CD14-positive monocyte (primary cell): Measurements from ENCODE around the gene SEMA4D. TPM values are rescaled to one million over a fixed set of nuclear protein-coding genes. Genes with fewer than 3 reads are reported as not detected.
A peak's percentile ranks its signal among the peaks of the same experiment; 100 is the strongest.

Experiments
- DNase-seq, 3 donors: peaks; one replicate each; pipeline ENCODE4 v3.0.0-alpha.2; 2011 to 2022
- H2AFZ ChIP-seq: 2 replicates; pipeline ENCODE4 v1.6.0; 2012; ENCODE audit warnings: mild to moderate bottlenecking, low read depth, low read length, inconsistent platforms; ENCODE audit not compliant: insufficient read depth, poor library complexity, severe bottlenecking
- H3K27ac ChIP-seq, 2 donors: 1 replicate in 1 of 2; 2 replicates in 1 of 2; pipeline ENCODE4 v1.5.1; 2012 to 2013; ENCODE audit warnings: low read length in 2 of 2, control low read depth in 1 of 2, inconsistent platforms in 1 of 2, low read depth in 1 of 2, mild to moderate bottlenecking in 1 of 2
- H3K27me3 ChIP-seq, 2 donors: one replicate each; pipeline versions ENCODE4 v1.6.0 to v1.6.1; 2011 to 2013; ENCODE audit warnings: low read length in 2 of 2; ENCODE audit not compliant: control insufficient read depth in 2 of 2, insufficient read depth in 2 of 2
- H3K36me3 ChIP-seq, 2 donors: replicated peaks in 1 of 2; 1 replicate in 1 of 2; 2 replicates in 1 of 2; pipeline versions ENCODE4 v1.5.1 to v1.6.1; 2012 to 2013; ENCODE audit warnings: low read length in 2 of 2, control low read depth in 1 of 2, inconsistent platforms in 1 of 2, mild to moderate bottlenecking in 1 of 2; ENCODE audit not compliant: insufficient read depth in 2 of 2, control insufficient read depth in 1 of 2
- H3K4me1 ChIP-seq, 2 donors: 1 replicate in 1 of 2; 2 replicates in 1 of 2; pipeline versions ENCODE4 v1.5.1 to v1.6.1; 2012 to 2013; ENCODE audit warnings: low read length in 2 of 2, control low read depth in 1 of 2, inconsistent platforms in 1 of 2, mild to moderate bottlenecking in 1 of 2, moderate library complexity in 1 of 2; ENCODE audit not compliant: insufficient read depth in 2 of 2, control insufficient read depth in 1 of 2
- H3K4me2 ChIP-seq: replicated peaks from 2 replicates; pipeline ENCODE3; 2012; ENCODE audit warnings: low read length, moderate library complexity, mild to moderate bottlenecking; ENCODE audit not compliant: poor library complexity, severe bottlenecking; ENCODE audit errors: extremely low read depth
- H3K4me3 ChIP-seq, 3 experiments: fragments of 200-600 bp in 1 of 3; sonication (generic) in 1 of 3; replicated peaks in 1 of 3; 1 replicate in 2 of 3; 2 replicates in 1 of 3; pipeline ENCODE4 v1.5.1; 2011 to 2013; ENCODE audit warnings: low read length in 3 of 3, mild to moderate bottlenecking in 3 of 3, control low read depth in 2 of 3, low read depth in 2 of 3, inconsistent platforms in 1 of 3, moderate library complexity in 1 of 3
- H3K79me2 ChIP-seq: 2 replicates; pipeline ENCODE4 v1.6.0; 2012; ENCODE audit warnings: mild to moderate bottlenecking, control low read depth, inconsistent platforms, low read length, moderate library complexity; ENCODE audit not compliant: insufficient read depth
- H3K9ac ChIP-seq: 2 replicates; pipeline ENCODE4 v1.6.0; 2017; ENCODE audit warnings: low read length, mild to moderate bottlenecking; ENCODE audit not compliant: insufficient read depth, poor library complexity, severe bottlenecking
- H3K9me3 ChIP-seq, 2 donors: replicated peaks in 1 of 2; 1 replicate in 1 of 2; 2 replicates in 1 of 2; pipeline versions ENCODE4 v1.5.1 to v1.6.1; 2012 to 2013; ENCODE audit warnings: low read length in 2 of 2, control low read depth in 1 of 2; ENCODE audit not compliant: control insufficient read depth in 1 of 2, insufficient read depth in 1 of 2
- H4K20me1 ChIP-seq: 2 replicates; pipeline ENCODE4 v1.6.0; 2012; ENCODE audit warnings: mild to moderate bottlenecking, low read length, control low read depth, moderate library complexity; ENCODE audit not compliant: insufficient read depth
- H3K27ac Mint-ChIP-seq, 7 donors: one replicate each; pipeline ENCODE4 v1.8.0; 2020; ENCODE audit warnings: mild to moderate bottlenecking in 7 of 7, mixed read lengths in 7 of 7, moderate library complexity in 6 of 7, inconsistent platforms in 2 of 7
- H3K27me3 Mint-ChIP-seq, 3 donors: one replicate each; pipeline ENCODE4 v1.8.0; 2021 to 2022; ENCODE audit warnings: low read depth in 3 of 3, mild to moderate bottlenecking in 3 of 3, mixed read lengths in 3 of 3, moderate library complexity in 3 of 3, inconsistent platforms in 1 of 3
- H3K36me3 Mint-ChIP-seq, 2 donors: one replicate each; pipeline ENCODE4 v1.8.0; 2020; ENCODE audit warnings: mixed read lengths in 2 of 2, inconsistent platforms in 1 of 2, mild to moderate bottlenecking in 1 of 2
- H3K4me1 Mint-ChIP-seq: one replicate; pipeline ENCODE4 v1.8.0; 2020; ENCODE audit warnings: mild to moderate bottlenecking, mixed read lengths
- H3K4me3 Mint-ChIP-seq, 2 donors: one replicate each; pipeline ENCODE4 v1.8.0; 2020; ENCODE audit warnings: mild to moderate bottlenecking in 2 of 2, mixed read lengths in 2 of 2, moderate library complexity in 1 of 2
- H3K9me3 Mint-ChIP-seq, 7 donors: one replicate each; pipeline ENCODE4 v1.8.0; 2020 to 2022; ENCODE audit warnings: mixed read lengths in 7 of 7, mild to moderate bottlenecking in 6 of 7, moderate library complexity in 6 of 7, inconsistent platforms in 2 of 7
- CTCF ChIP-seq: fragments of 200-600 bp; IDR thresholded peaks from one replicate; pipeline ENCODE4 v1.8.0; 2022; ENCODE audit warnings: antibody characterized with exemption, mild to moderate bottlenecking
- WGBS: methylation state at CpG from one replicate; pipeline ENCODE4 v1.1.5; 2013; ENCODE audit warnings: missing lambda C conversion rate; ENCODE audit not compliant: insufficient coverage; 5-methylcytosine and 5-hydroxymethylcytosine counted together
- intact Hi-C, 2 donors: fragments of 100-400 bp; cut with micrococcal nuclease; formaldehyde crosslinking; loops; one replicate each; pipeline versions ENCODE4 v1.15.0 to v1.15.1; 2023
- polyA plus RNA-seq, 3 donors: library from polyadenylated mRNA; depleted of rRNA in 1 of 3; unstranded in 2 of 3; stranded (reverse) in 1 of 3; fragments of 300-500 nt in 2 of 3; fragments of >200 nt in 1 of 3; fragmentation: Illumina TruSeq in 2 of 3; gene quantifications; 1 replicate in 2 of 3; 2 replicates in 1 of 3; pipeline ENCODE4 v1.2.3, GENCODE V29; 2012 to 2021

The SEMA4D gene
- polyA plus RNA-seq, 3 donors, result 28.2 to 117 (median 28.6) TPM

- Mint-ChIP-seq H3K4me3 (no peak overlapping the region), H3K9me3 (no peaks in the 10 kb centered on the region), H3K27ac (peak overlapping the region in 1 of 7 donors; percentile 33), H3K4me1 (peaks cover 21% of the 10 kb centered on the region), H3K27me3 (no peaks in the 10 kb centered on the region), H3K36me3 (peaks cover 89 to 96% of the 10 kb centered on the region in 2 donors)
- H4K20me1 ChIP-seq, result peaks cover 27% of the 10 kb centered on the region
- intact Hi-C loops, result no loop called here
- DNase-seq, result no peak
- TF ChIP-seq CTCF, result no peak
- no peak overlapping the region for H3K27ac ChIP-seq
- H2AFZ ChIP-seq, result no peak overlapping the region
- H3K4me1 ChIP-seq, result peaks cover 13 to 15% of the 10 kb centered on the region in 2 donors
- 94% methylated on average over 2 of the region's 2 CpGs for WGBS
- H3K4me3 ChIP-seq, result no peak overlapping the region
- no peaks in the 10 kb centered on the region for H3K9me3 ChIP-seq
- no peaks in the 10 kb centered on the region for H3K27me3 ChIP-seq
- no peak overlapping the region for H3K9ac ChIP-seq
- peaks cover 7% of the 10 kb centered on the region for H3K79me2 ChIP-seq
- peaks cover 85 to 90% of the 10 kb centered on the region in 2 donors for H3K36me3 ChIP-seq
- H3K4me2 ChIP-seq, result no peak overlapping the region
Observed at GRCh38 chr9:89356782-89357181, 141.1 kb downstream of the SEMA4D start.

- Histone ChIP-seq H3K27ac (peak overlapping the region in 1 of 2 donors; percentile 21), H3K79me2 (peaks cover 7% of the 10 kb centered on the region), H3K36me3 (peaks cover 81 to 90% of the 10 kb centered on the region in 2 donors), H2AFZ (no peak overlapping the region), H3K4me2 (no peak overlapping the region), H3K27me3 (no peaks in the 10 kb centered on the region), H3K9ac (no peak overlapping the region), H3K9me3 (no peaks in the 10 kb centered on the region), H4K20me1 (peaks cover 9% of the 10 kb centered on the region), H3K4me1 (peaks cover 24 to 28% of the 10 kb centered on the region in 2 donors), H3K4me3 (no peak overlapping the region)
- 98% methylated on average over 5 of the region's 6 CpGs for WGBS
- peaks cover 33% of the 10 kb centered on the region for H3K4me1 Mint-ChIP-seq
- peak overlapping the region in 1 of 7 donors; percentile 42 for H3K27ac Mint-ChIP-seq
- no peaks in the 10 kb centered on the region for H3K27me3 Mint-ChIP-seq
- no peak overlapping the region for H3K4me3 Mint-ChIP-seq
- intact Hi-C loops, result no loop called here
- no peak for DNase-seq
- no peak for TF ChIP-seq CTCF
- no peaks in the 10 kb centered on the region for H3K9me3 Mint-ChIP-seq
- peaks cover 88 to 96% of the 10 kb centered on the region in 2 donors for H3K36me3 Mint-ChIP-seq
Observed at GRCh38 chr9:89354471-89354870, 143.4 kb downstream of the SEMA4D start.
